Eye (tissue), 1 donor: ENCODE data around the gene PAX3.
"Not testable (repeated sequence)": the region's sequence is repeated elsewhere in the genome, so short reads cannot be mapped to it uniquely, and the experiment has no call there.

Experiments used
- DNase-seq: peaks from one replicate; pipeline ENCODE4 v3.0.0-alpha.2; 2015

PAX3 gene

GRCh38 chr2:222208010-222208690, 90.6 kb downstream of the PAX3 start:
- no peak for DNase-seq

DNA sequence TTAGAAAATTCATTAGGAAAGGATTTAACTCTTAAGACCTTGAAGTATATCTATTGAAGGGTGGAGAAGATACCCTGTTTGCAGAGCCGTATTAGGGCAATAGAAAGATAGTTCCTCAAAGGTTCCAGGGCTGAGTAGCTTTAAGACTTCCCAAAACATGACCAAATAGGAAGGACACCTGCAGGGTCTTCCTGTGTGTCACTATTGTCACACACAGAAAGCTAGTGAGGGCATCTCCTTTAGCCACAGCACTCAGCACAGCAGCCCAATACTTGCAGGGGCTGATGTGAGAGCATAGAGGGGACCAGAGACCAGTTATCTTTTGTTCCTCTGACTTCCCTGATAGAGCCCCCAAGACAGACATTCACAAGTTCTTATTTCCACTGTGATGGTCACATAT, 93.7 kb downstream of the PAX3 start:
- no peak for DNase-seq

DNA sequence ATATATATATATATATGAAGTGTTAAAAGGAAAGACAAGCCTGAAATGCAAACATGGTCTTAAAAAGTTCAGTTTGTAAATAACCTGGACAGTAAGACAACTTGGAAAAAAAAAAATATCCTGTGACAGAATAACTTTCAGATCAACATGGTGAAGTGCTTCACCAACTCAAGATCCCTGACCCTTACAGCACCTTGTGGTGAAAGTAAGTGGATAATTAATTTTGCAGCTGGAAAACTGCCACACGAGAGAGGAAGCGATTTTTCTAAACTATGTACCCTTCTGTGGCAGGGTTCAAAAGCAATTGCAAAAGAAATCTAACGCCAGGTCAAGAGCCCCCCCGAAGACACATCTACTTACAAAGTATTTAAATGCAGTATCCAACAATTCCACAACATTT, 95.8 kb downstream of the PAX3 start:
- DNase-seq, result no peak

DNA sequence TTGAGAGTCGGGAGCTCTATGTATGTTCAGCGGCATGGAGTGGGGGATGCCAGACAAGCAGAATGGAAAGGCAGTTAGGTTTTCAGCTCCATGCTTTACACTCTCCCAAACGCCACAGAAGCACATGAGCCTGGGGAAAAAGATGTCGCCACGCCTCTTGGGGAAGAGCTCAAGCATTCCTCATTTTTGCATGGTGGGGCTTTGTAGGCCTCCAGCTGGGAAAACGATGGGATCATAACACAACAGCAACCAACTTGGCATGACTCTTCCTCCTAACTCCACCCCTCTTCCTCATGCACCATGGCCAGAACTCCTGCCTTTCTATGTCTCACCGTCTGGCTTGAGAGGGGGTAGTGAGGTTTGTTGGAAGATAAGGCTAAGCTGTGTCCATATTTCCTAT, 102.6 kb downstream of the PAX3 start:
- DNase-seq, result no peak

- no peak for DNase-seq
Measured at GRCh38 chr2:222194669-222195068, 104.1 kb downstream of the PAX3 start.

GRCh38 chr2:222193328-222193983, 105.3 kb downstream of the PAX3 start:
- DNase-seq, result no peak

DNA sequence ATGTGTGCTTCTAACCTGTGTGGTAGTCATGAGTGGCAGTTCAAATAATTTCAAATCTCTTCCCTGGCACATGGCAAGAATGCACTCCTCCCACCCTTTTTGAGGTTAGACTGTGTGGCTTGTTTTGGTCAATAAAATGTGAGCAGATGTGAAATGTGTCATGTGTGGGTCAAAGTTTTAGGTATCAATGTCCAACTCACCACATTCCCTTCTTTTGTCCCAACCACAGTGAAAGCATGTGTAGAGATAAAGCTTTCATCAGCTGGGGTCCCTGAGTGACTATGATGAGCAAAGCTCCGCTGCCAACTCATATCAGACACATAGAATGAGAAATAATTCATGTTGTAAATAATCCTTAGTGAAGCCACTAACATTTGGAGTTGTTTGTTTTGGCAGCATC, 118.2 kb downstream of the PAX3 start:
- no peak for DNase-seq

DNA sequence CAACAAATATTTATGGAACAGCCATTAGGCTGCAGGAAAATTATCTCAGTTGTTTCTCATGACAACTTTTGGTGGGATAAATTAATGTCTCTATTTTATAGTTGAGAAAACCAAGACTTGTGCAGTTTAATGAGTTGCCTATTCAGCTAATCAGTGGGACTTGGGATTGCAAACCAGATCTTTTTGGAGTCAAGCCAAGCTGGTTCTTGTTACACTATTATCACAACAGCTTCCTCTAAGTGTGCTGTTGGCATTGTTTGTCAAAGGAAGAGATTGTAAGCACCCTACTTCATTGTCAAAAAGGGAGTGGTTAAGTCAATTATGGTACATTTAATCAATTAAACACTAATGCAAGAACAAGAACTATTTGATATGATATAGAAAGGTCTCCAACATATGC, 119.2 kb downstream of the PAX3 start:
- DNase-seq, result no peak

DNA sequence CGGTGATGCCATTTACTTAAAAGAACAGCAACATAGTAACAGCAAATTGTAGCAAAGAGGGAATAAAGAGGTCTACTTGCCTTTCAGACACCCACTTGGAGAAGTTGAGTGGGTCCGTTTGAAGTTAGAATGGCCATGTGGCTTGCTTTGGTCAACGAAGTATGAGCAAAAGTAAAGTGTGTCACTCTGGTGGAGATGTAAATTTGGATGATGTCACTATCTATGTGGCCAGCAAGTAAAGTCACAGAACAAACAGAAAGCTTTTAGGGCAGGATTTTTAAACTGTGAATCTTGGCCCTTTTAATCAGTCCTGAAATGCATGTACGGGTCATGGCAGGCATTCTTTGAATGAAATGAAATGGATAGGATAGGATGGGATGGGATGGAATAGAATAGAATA, 120.3 kb downstream of the PAX3 start:
- no peak for DNase-seq

DNA sequence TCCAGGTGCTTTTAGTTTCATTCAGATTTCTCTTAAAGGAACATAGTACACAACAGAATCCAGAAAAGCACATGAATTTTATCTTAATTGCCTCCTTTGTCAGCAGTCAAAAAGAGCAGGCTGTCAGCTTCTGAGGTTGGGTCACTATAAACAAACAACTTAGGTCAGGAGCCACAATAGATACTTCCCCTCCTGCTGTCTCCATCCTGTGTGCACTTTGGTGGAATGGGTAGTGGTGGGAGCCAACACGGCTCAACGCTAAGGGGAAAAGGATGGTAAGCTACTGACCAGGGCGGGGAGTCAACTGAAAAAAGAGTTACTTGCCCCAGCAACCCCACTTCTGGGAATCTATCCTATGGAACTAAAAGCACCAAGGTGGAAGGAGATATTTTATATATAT, 121.9 kb downstream of the PAX3 start:
- DNase-seq, result no peak

DNA sequence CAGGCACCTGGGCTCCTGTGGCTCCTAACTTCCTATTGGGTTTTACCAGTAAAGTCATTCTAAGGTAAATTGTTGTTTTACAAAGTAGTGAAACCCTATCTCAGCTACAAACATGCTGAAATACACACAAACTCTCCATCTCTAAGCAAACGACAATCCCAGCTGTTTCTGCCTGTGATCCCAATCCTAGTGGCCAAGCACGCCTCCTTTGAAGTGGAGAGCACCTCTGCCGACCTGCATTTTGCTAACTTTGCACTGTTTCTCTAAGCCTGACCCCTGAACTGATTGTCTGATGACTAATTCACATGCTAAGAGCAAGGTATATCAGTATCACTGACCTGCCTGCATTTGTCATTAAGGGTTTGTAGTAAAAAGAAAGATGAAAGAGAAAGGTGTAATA, 124.3 kb downstream of the PAX3 start:
- no peak for DNase-seq

DNA sequence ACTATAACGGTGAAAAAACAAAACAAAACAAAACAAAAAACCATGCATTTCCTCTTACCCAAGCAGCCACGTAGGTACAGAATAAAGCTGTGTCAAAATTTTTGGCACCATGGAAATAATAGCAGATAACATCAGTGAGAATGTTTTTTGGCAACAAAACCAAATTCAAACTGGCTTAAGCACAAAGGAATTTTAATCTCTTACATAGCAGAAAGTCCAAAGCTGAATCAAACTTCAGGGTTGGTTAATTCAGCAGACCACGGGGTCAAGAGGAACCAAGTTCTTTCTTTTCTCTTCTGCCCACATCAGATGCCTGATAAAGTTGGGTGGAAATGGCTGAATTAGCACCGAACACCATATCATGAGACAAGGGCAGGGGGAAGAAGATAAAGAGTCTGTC, 129.5 kb downstream of the PAX3 start:
- no peak for DNase-seq

GRCh38 chr2:222167762-222168161, 131.0 kb downstream of the PAX3 start:
- no peak for DNase-seq

DNA sequence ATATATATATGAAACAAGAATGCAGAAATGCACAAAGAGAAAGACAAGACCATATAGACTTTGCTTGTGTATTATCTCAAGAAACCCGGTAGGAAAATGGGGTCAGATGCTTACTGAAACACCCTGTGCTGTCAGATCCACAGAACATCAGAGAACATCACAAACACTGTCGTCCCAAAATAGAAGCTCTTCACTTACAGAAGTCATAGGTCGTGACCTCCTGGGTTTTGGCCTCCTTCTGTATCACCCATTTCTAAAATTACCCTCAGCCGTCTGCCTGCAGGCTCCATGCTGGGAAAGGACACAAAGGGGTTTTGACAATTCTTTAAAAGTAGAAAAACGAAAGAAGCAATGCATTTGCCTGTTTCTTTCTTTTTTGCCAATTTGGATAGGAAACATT, 137.9 kb downstream of the PAX3 start:
- no peak for DNase-seq

GRCh38 chr2:222160125-222160524, 138.7 kb downstream of the PAX3 start:
- no peak for DNase-seq

GRCh38 chr2:222159221-222159620, 139.6 kb downstream of the PAX3 start:
- DNase-seq, result no peak

- not testable (repeated sequence) for DNase-seq
Measured at GRCh38 chr2:222155003-222155664, 143.7 kb downstream of the PAX3 start.
